WI38 (cell line): ENCODE results near the gene SNX24.

Source experiments
- H3K4me3 ChIP-seq: 2 replicates; pipeline ENCODE4 v1.5.1; 2011; ENCODE audit warnings: low read depth, mild to moderate bottlenecking, control low read depth, low read length
- TF ChIP-seq, protein P1 (sequence below): IDR thresholded peaks from 2 replicates; pipeline ENCODE4 v1.5.1; 2012; ENCODE audit warnings: low read depth, mild to moderate bottlenecking, control low read depth, low read length

The SNX24 gene

DNA sequence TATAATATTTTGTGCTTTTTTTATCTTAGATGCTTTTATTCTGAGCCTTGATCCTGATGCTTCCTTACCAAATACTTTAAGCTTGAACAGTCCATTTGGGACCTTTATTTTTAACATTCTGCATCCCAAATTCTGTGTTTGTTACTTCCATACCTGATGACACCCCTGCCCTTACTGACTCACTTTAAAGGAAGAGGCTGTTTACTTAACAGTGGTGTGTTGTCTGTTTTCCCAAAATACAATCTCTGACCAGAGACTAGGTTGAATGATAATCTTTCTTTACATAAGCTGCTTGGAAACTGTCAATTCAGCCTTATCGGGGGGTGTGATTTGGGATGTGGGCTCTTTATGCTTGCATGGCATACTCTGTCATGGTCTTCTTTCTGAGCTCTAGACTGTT lies 71.1 kb downstream of the SNX24 start:
- H3K4me3 ChIP-seq, result no peak overlapping the region
- TF ChIP-seq, protein P1, sequence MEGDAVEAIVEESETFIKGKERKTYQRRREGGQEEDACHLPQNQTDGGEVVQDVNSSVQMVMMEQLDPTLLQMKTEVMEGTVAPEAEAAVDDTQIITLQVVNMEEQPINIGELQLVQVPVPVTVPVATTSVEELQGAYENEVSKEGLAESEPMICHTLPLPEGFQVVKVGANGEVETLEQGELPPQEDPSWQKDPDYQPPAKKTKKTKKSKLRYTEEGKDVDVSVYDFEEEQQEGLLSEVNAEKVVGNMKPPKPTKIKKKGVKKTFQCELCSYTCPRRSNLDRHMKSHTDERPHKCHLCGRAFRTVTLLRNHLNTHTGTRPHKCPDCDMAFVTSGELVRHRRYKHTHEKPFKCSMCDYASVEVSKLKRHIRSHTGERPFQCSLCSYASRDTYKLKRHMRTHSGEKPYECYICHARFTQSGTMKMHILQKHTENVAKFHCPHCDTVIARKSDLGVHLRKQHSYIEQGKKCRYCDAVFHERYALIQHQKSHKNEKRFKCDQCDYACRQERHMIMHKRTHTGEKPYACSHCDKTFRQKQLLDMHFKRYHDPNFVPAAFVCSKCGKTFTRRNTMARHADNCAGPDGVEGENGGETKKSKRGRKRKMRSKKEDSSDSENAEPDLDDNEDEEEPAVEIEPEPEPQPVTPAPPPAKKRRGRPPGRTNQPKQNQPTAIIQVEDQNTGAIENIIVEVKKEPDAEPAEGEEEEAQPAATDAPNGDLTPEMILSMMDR, result no peak

DNA sequence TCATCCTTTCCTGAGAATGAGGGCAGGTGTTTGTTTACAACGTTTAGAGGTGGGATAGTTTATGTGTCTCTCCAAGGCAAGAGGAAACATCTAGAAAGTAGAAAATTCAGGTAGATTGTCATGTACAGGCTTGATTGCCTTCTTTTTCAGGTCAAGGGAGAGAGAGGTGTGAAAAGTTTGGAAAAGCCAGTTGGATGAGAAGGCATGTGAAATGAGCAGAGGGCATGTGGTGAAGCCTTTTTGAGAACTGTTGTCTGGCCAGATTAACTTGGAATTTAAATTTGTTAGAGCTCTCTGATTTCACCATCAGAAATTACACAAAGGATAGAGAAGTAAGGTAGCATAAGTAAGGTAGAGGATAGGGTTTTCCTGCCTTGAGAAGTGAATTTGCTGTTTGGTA lies 74.6 kb downstream of the SNX24 start:
- no peak overlapping the region for H3K4me3 ChIP-seq
- TF ChIP-seq, protein P1, result no peak

DNA sequence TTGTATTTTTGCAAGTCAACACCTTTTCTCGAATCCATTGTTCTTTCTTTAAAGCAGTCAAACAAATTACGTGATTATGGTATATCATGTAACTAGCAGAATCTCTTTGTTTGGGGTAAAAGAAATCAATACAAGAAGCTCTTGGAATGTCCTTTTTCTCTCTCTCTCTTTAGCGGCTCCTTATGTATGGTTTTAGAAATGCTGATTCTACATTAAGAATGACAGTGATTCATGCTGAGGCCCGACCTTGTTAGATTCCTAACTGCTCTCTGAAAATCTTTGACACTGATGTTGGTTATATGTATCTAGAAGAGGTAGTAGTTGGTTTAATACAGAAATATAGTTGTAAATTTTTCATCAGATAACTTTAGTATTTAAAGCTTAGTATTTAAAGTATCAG lies 76.4 kb downstream of the SNX24 start:
- no peak overlapping the region for H3K4me3 ChIP-seq
- TF ChIP-seq, protein P1, result no peak

DNA sequence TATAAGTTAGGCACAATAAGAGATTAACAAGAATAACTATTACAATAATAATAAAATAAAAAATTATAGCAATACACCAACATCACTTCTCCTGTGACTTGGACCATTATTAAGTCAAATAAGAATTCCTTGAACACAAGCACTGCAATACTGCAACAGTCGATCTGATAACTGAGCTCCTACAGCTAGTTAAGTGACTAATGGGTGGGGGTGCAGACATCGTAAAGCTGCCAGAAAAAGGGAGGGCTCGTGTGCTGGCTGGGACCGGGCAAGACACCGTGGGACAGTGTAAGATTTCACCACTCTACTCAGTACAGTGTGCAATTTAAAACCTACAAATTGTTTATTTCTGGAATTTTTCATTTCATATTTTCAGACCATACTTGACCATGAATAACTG lies 78.8 kb downstream of the SNX24 start:
- TF ChIP-seq, protein P1, result no peak
- no peak overlapping the region for H3K4me3 ChIP-seq

DNA sequence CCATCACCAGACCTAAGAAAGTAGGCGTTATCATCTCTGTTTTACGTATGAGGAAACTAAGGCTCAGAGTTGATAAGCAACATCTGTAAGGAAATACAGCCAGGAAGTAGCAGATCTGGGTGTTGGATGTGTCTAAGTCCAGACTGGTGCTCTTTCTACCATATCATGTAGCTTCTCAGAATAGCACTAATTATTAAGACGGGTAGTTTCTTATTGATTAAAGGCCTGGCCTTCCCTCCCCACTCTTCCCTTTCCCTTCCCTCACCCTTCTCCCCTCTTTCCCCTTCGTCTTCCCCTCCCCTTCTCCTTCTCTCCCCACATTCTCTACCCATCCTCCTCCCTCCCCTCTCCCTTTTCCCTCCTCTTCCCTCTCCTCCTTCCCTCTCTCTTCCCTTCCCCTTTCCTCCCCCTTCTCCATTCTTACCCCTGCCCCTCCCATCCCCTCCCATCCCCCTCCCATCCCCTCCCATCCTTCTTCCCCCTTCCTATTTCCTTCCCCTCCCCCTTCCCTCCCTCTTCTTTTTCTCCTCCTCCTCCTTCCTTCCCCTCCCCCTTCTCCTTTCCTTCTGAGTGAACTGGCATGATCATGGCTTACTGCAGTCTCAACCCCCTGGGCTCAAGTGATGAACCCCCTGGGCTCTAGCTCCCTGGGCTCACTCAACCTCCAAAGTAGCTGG lies 79.4 kb downstream of the SNX24 start:
- TF ChIP-seq, protein P1, result no peak
- H3K4me3 ChIP-seq, result no peak overlapping the region

DNA sequence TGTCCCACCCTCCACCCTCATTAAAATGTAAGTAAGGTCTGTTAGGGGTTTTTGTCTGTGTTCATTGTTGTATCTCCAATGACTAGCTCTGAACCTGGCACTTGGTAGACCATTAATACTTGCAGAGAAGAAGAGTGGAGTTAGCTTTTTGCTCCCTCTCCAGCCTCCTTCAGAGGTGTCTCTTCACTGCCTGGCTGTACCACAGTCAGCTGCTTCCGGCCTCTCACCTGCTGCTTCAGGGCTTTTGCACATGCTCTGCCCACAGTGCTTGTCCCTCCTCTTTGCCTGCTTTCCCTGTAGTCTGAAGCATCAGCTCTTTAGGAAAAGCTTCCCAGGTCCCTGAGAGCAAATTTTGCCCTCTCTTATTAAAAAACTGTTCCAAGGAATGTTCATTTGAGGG lies 83.6 kb downstream of the SNX24 start:
- H3K4me3 ChIP-seq, result no peak overlapping the region
- TF ChIP-seq, protein P1, result no peak

DNA sequence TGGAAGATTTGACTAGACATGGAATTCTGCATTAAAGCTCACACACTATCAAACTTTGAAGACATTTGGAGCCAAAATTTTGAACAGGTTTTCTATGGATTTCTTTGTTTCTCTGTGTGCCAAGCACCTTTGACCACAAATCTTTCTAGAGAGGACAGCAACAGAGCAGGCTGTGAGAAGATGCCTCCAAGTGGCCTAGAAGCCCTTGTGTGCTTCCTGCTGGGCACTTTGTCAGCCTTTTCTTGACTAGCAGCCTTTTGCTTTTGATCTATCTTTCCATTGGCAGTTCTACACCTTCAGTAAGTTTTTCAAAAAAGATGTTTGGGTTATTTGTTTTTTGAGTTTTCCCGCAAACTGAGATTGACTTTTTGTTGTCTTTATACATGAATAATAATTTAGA lies 84.6 kb downstream of the SNX24 start:
- H3K4me3 ChIP-seq, result no peak overlapping the region
- TF ChIP-seq, protein P1, result no peak
